ENCODE results near the gene ZNF736.

- TF ChIP-seq, protein P1, sequence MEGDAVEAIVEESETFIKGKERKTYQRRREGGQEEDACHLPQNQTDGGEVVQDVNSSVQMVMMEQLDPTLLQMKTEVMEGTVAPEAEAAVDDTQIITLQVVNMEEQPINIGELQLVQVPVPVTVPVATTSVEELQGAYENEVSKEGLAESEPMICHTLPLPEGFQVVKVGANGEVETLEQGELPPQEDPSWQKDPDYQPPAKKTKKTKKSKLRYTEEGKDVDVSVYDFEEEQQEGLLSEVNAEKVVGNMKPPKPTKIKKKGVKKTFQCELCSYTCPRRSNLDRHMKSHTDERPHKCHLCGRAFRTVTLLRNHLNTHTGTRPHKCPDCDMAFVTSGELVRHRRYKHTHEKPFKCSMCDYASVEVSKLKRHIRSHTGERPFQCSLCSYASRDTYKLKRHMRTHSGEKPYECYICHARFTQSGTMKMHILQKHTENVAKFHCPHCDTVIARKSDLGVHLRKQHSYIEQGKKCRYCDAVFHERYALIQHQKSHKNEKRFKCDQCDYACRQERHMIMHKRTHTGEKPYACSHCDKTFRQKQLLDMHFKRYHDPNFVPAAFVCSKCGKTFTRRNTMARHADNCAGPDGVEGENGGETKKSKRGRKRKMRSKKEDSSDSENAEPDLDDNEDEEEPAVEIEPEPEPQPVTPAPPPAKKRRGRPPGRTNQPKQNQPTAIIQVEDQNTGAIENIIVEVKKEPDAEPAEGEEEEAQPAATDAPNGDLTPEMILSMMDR (tag by site-specific recombination; IDR thresholded peaks at IDR 0.05) = no peak
- no peak for TF ChIP-seq ZNF792 (tag by site-specific recombination; IDR thresholded peaks at IDR 0.05)
- TF ChIP-seq ZNF785 (tag by site-specific recombination; IDR thresholded peaks at IDR 0.05) = no peak
- TF ChIP-seq BCL11A (tag by site-specific recombination; IDR thresholded peaks at IDR 0.05; ENCODE audit: low read depth) = no peak
- TF ChIP-seq, protein P2, sequence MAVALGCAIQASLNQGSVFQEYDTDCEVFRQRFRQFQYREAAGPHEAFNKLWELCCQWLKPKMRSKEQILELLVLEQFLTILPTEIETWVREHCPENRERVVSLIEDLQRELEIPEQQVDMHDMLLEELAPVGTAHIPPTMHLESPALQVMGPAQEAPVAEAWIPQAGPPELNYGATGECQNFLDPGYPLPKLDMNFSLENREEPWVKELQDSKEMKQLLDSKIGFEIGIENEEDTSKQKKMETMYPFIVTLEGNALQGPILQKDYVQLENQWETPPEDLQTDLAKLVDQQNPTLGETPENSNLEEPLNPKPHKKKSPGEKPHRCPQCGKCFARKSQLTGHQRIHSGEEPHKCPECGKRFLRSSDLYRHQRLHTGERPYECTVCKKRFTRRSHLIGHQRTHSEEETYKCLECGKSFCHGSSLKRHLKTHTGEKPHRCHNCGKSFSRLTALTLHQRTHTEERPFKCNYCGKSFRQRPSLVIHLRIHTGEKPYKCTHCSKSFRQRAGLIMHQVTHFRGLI (tag by site-specific recombination; IDR thresholded peaks at IDR 0.05) = no peak
These were observed 57.4 kb downstream of the ZNF736 start for GRCh38 chr7:64371116-64371515.
